Neutrophil (primary cell): ENCODE data around the gene IDUA.

Experiments
- H3K27ac ChIP-seq: fragments of 200-600 bp; sonication (generic); 2 replicates; pipeline ENCODE4 v1.5.1; 2016; ENCODE audit warnings: mild to moderate bottlenecking, moderate library complexity
- H3K27me3 ChIP-seq: fragments of 200-600 bp; sonication (generic); 2 replicates; pipeline ENCODE4 v1.6.0; 2016; ENCODE audit warnings: mild to moderate bottlenecking
- H3K36me3 ChIP-seq: fragments of 200-600 bp; sonication (generic); 2 replicates; pipeline ENCODE4 v1.5.1; 2017
- H3K4me1 ChIP-seq, 2 experiments: fragments of 200-600 bp in 1 of 2; sonication (generic) in 1 of 2; 1 replicate in 1 of 2; 2 replicates in 1 of 2; pipeline versions ENCODE4 v1.5.1 to v1.6.1; 2013 to 2016; ENCODE audit warnings: low read depth in 1 of 2, low read length in 1 of 2, mild to moderate bottlenecking in 1 of 2, moderate library complexity in 1 of 2; ENCODE audit not compliant: control insufficient read depth in 1 of 2, insufficient read depth in 1 of 2
- H3K4me3 ChIP-seq, 2 experiments: fragments of 200-600 bp in 1 of 2; sonication (generic) in 1 of 2; 1 replicate in 1 of 2; 2 replicates in 1 of 2; pipeline ENCODE4 v1.5.1; 2013 to 2016; ENCODE audit warnings: low read depth in 1 of 2, low read length in 1 of 2, mild to moderate bottlenecking in 1 of 2, moderate library complexity in 1 of 2
- H3K9me3 ChIP-seq: fragments of 200-600 bp; sonication (generic); 2 replicates; pipeline ENCODE4 v1.5.1; 2016
- TF ChIP-seq, protein P1 (sequence below): fragments of 200-600 bp; sonication (generic); IDR thresholded peaks from 2 replicates; pipeline ENCODE4 v1.5.1; 2016; ENCODE audit warnings: antibody characterized with exemption

IDUA gene

DNA sequence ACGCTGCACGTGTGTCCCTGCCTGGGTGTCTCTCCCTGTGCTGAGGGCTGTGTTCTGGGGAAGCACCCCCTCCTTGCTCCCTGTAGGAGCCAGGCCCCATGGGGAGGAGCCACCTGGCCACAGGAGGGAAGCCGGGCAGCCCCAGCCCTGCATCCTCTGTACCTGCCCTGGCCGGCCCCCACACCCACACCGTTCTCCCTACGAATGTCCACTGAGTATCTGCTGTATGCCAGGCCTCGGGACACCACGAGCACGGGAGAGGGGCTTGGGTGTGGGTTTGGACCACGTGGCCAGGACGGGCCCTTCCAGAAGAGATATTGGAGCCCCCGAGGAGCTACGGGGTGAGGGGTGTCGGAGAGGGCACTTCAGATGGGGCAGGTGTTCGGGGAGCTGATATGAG is 30.9 kb downstream of the IDUA start:
- Histone ChIP-seq H3K4me3 (no peak overlapping the region), H3K4me1 (no peaks in the 10 kb centered on the region), H3K27me3 (peaks cover 27% of the 10 kb centered on the region), H3K36me3 (no peaks in the 10 kb centered on the region), H3K27ac (no peak overlapping the region), H3K9me3 (no peaks in the 10 kb centered on the region)
- TF ChIP-seq, protein P1, sequence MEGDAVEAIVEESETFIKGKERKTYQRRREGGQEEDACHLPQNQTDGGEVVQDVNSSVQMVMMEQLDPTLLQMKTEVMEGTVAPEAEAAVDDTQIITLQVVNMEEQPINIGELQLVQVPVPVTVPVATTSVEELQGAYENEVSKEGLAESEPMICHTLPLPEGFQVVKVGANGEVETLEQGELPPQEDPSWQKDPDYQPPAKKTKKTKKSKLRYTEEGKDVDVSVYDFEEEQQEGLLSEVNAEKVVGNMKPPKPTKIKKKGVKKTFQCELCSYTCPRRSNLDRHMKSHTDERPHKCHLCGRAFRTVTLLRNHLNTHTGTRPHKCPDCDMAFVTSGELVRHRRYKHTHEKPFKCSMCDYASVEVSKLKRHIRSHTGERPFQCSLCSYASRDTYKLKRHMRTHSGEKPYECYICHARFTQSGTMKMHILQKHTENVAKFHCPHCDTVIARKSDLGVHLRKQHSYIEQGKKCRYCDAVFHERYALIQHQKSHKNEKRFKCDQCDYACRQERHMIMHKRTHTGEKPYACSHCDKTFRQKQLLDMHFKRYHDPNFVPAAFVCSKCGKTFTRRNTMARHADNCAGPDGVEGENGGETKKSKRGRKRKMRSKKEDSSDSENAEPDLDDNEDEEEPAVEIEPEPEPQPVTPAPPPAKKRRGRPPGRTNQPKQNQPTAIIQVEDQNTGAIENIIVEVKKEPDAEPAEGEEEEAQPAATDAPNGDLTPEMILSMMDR: no peak

DNA sequence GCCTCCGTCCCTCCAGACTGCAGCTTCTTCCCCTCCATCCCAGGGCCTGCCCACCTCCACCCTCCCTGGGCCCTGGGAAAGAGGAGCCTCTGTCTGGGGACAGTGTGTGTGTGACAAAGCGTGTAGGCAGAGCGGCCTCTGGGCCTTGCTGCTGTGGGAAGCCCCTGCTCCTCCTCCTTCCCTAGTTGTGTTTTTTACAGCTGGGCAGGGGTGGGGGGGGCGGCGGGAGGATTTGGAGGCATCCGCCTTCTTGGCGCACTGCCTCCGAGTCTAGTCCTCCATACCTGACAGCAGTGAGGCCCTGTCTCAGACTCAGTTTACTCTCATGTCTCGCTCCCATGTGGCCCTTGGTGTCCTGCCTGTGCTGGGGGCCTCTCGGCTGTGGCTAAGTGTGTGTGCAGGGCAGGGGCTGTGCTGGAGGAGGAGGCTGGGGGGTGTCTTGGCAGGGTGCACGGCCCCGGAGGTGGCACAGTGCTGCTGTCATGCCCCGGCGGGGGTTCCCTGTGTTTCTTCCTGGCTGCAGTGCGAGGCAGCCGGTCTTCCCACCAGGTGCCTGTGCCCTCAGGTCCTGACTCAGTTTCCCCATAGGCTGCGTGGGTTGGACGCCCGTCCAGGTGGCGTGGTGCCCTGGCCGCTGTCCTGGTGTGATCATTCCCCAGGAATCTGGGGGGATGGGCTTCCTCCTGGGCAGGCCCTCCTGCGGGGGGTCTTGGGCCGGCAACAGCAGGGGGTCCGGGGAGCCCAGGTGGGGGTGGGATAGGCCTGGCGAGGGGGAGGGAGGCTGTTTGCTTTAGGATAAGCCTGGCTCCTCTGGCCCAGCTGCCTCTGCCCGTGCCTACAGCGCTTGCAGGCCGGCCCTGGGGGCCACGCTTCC is 31.5 kb downstream of the IDUA start:
- TF ChIP-seq, protein P1: no peak

DNA sequence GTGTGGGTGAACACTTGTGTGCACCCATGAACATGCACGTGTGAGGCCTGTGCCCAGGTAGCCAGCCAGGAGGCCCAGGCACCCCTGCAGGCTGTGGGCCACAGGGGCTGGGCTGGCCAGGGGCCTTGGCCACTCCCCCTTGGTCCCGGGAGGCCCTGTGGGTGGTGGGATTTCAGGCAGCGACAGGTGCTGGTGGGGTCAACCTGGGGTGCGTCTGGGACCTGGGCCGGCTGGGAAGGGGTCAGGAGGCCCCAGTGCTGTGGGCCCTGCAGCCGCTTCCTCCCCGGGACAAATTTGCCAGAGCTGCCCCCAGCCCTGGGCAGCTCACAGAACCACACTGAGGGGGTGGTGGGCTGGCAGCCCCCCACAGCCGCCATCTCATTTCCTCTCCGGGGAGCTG is 32.5 kb downstream of the IDUA start:
- H3K9me3 ChIP-seq: no peaks in the 10 kb centered on the region
- H3K36me3 ChIP-seq: no peaks in the 10 kb centered on the region
- H3K4me3 ChIP-seq: no peak overlapping the region
- TF ChIP-seq, protein P1: no peak
- no peaks in the 10 kb centered on the region for H3K4me1 ChIP-seq
- no peak overlapping the region for H3K27ac ChIP-seq
- H3K27me3 ChIP-seq: peaks cover 11% of the 10 kb centered on the region

More for the DNA sequence above, 31.5 kb downstream of the IDUA start:
- Histone ChIP-seq H3K9me3 (no peaks in the 10 kb centered on the region), H3K36me3 (no peaks in the 10 kb centered on the region), H3K27me3 (peaks cover 21% of the 10 kb centered on the region), H3K4me1 (no peaks in the 10 kb centered on the region), H3K4me3 (no peak overlapping the region), H3K27ac (no peak overlapping the region)

DNA sequence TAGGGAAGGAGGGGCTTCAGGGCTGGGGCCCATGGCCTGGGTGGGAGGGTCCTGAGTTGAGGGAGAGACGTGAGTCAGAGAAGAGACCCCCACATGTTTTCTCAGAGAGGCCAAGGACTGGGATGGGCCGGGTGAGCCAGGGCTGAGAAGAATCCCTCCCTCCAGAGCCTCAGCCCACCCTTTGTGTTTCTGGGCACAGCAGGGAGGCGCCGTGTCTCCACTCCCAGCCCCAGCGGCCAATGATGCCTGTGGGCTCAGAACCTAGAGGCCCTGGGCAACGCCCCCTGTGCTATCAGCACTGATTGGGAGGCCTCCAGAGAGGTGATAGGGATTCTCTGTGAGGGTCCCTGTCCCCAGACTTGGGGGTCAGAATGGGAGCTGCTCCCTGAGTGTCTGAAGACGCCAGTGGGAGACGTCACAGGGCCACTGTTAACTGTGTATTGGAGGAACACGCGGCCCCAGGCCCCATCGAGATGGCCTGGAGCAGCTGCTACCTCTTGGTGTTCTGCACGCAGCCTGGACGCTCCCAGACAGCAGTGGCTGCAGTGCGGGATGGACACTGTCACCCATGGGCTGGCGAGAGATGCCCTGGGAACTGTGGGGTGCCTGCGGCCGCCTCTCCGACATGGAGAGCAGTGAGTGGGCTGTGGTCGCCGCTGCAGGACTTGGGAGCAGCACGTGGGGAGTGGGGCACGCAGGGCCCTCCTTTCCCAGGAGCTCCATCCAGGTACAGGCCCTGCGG is 33.1 kb downstream of the IDUA start:
- TF ChIP-seq, protein P1: no peak
- H3K27ac ChIP-seq: no peak overlapping the region
- peaks cover 6% of the 10 kb centered on the region for H3K27me3 ChIP-seq
- no peaks in the 10 kb centered on the region for H3K4me1 ChIP-seq
- no peak overlapping the region for H3K4me3 ChIP-seq
- no peaks in the 10 kb centered on the region for H3K36me3 ChIP-seq
- H3K9me3 ChIP-seq: no peaks in the 10 kb centered on the region

DNA sequence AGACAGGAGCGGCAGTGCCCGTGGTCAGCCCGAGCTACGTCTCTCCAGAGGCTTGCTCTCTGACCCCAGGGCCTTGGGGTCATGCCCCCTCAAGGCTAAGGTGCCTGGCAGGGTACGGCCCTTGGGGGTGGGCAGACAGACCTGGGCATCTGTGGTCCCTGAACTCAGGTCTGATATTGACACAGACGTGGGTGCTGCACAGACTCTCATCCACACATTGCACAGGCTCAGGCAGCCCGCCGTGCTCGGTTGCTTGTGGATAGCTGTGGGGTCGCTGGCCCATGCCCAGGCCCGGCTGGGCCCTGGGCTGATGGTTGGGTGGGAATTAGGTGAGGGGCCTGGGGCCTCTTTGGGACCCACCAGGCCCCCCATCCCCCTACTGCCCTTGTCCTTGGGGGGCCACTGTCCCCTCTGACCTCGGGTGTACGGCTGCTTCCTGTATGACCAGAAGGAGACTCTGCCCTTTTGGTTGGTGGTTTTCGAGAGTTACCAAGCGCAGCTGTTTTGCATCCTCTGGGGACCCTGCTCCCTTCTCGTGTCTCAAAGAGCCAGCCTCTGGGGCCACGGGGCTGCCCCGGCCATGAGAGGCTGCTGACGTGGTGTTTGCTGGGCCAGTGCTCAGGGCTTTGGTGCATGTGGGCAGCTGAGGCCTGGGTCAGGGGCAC is 34.7 kb downstream of the IDUA start:
- Histone ChIP-seq H3K4me1 (no peaks in the 10 kb centered on the region), H3K27ac (no peak overlapping the region), H3K27me3 (no peaks in the 10 kb centered on the region), H3K9me3 (no peaks in the 10 kb centered on the region), H3K36me3 (no peaks in the 10 kb centered on the region), H3K4me3 (no peak overlapping the region)
- TF ChIP-seq, protein P1: no peak
